GM10266 (cell line): ENCODE measurements around the gene PLAA.

Experiments used
- DNase-seq: peaks from one replicate; pipeline ENCODE4 v3.0.0; 2012; ENCODE audit errors: extremely low spot score
- TF ChIP-seq, protein P1 (sequence below): IDR thresholded peaks from 2 replicates; pipeline ENCODE4 v1.5.1; 2012; ENCODE audit warnings: mild to moderate bottlenecking, low read depth; ENCODE audit not compliant: control insufficient read depth, insufficient read depth; ENCODE audit errors: missing control alignments

The PLAA gene

DNA sequence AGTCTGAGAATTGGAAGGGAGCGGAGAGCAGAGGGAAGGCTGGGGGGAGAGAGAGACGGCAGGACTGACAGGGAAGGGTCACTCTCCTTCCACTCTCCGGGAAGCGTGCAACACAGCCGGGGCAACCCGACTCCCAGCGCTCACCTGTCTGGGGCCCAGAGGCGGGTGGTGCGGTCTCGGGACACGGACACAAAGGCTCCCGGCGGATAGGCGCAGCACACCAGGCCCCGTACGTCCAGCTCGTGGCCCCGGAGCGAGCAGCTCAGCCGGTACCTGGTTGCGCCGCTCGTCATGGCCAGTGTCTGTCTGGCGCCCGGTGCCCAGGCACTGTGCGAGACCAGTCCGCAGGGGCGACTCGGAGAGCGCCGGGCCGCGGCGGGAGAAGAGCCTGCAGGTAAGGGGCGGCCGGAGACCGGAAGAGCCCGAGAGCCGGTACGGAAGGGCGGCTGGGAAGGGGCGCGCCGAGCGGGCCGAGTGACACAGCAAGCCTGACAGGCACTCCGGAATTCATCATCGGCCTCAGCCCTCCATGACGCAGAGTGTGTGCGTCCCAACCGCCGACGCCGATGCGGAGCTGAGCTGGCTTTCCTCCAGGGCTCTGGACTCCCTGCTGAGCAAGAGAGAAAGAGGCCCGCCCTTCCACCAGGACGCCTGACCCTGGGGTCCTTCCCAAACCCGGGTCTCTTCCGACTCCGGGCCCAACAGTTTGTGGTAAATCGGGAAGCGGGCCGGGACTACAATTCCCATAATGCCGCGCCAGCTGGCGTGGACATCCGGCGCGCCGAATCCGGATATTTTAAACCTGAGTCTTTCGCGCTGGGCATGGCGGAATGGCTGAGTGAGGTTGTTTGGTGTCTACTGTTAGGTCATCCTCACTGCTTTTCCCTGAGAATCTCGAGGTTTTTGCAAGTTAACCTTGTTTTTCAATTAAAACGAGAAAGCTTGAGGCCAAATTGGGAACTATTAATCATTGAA lies at the start of gene PLAA:
PLAA (minus strand) TSS at position 490 of the 975 bp plus-strand sequence; CDS start at position 293, 197 bp downstream.
- TF ChIP-seq, protein P1, sequence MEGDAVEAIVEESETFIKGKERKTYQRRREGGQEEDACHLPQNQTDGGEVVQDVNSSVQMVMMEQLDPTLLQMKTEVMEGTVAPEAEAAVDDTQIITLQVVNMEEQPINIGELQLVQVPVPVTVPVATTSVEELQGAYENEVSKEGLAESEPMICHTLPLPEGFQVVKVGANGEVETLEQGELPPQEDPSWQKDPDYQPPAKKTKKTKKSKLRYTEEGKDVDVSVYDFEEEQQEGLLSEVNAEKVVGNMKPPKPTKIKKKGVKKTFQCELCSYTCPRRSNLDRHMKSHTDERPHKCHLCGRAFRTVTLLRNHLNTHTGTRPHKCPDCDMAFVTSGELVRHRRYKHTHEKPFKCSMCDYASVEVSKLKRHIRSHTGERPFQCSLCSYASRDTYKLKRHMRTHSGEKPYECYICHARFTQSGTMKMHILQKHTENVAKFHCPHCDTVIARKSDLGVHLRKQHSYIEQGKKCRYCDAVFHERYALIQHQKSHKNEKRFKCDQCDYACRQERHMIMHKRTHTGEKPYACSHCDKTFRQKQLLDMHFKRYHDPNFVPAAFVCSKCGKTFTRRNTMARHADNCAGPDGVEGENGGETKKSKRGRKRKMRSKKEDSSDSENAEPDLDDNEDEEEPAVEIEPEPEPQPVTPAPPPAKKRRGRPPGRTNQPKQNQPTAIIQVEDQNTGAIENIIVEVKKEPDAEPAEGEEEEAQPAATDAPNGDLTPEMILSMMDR, result peak; percentile 30
- DNase-seq, result peak; percentile 88

DNA sequence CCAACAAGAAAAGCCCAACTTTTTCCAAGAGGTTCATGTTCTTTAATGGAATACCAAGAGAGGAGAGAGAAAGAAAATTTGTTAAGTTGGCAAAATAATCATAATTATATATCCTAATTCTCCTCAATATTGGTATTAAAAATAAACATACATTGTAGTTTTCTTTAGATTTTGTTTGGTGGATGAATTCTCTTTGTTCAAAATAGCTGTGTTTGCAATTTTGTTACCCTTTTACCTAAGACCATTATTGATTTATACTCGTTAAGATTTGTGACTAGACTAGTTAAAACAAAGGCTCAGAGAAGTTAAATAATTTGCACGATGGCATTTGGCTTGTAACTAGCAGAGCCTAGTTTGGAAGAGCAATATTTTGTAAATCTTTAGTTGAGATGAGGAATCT lies 48.8 kb upstream of the PLAA start:
- TF ChIP-seq, protein P1, result no peak

DNA sequence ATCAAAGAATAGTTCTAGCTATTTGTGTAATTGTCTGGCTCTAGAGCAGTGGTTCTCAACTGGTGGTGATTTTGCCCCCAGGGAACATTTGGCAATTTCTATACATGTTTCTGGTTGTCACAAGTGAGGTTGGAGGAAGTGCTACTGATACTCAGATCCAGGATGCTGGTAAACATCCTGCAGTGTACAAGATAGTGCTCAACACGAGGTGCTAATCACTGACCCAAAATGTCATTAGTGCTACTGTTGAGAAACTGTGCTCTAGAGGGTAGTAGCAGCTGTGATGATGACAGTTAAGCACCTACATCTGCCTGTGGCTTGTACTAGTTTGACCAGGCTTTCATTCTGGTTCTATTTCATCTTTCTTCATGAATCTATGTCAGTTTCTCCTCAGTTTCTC lies 36.3 kb upstream of the PLAA start:
- TF ChIP-seq, protein P1, result no peak
- no peak for DNase-seq

More for the DNA sequence above, 48.8 kb upstream of the PLAA start:
- no peak for DNase-seq

DNA sequence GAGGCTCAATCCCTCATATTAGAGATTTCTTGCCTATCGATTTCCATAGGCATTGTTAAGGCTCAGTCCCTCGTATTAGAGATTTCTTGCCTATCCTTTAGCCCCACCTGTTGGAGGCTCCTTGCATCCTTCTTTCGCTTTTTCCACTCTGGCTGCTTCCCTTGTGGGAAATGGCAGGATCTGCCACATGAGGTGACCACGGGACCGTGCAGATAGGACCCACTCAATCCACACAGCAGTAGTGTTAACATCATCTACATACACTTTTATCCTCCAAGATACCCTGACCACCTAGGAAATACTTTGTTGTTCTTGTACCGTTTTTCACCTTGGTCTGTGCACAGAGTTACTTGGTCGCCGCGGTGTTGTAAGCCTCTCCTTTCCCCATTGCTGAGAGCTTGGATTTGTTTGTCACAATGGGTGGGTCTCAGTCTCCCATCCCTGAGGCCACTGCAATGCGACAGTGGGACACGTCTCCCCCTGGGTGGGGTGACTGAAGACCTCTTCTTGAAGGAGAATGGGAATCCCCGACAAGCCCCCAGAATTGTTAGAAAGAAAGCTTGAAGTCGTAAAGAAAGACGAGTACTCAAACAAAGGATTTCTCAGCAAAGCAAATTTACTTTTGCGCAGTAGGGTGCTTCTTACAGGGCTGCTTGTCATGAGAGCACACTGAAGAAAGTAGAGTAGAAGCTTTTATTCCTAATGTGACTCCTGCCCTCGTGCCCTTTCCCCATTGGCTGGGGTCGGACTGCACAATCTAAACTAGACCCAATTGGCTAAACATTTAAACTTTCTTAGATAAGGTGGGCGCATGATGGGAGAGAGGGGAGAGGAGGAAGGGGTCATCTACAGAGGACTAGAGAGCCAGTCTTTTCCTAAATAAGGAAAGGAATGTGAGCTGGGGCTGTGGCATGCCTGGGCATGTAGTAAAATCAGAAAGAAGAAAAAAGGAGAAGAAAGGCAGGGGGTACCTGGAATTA lies 29.0 kb upstream of the PLAA start:
- TF ChIP-seq, protein P1, result no peak
- no peak for DNase-seq

DNA sequence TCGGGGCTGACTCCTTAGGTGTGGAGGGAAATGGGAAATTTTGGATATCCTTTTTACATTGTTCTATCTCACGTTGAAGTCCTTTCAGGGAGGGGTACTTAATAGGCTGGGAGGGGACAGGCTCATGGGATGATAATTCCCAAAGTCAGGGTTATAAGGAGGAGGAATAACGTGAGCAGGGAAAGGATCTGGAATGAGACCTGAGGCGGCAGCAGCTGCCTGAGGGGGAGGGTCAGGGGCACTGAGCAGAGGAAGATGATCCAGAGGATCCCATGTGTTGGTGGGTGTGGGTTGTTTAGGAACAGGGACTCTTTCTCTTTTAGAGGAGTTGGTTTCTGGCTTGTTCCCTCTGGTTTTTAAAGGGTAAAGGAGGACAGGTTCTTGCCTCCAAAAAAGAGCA lies 27.9 kb upstream of the PLAA start:
- TF ChIP-seq, protein P1, result no peak
- no peak for DNase-seq

DNA sequence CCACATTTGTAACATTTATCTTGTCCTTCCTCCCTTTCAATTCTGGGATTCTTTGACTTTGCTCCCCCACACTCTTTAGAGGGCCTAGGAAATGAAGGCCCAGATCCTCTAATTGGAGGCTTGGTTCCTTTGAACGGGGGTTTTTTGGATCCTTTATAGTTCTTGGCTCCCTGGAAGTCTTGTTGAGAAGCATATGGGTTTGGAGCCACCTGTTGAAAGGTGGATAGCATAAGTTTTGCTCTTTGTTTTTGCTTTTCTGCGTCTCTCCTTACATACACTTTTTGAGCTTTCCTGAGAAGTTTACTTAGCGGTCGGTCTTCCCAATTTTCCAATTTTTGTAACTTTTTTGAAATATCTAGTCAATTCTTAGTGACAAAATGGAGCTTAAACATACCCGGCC lies 26.9 kb upstream of the PLAA start:
- no peak for DNase-seq
- TF ChIP-seq, protein P1, result no peak
